ENCODE results near the gene IMMT. TPM values are rescaled to one million over a fixed set of nuclear protein-coding genes. Genes with fewer than 3 reads are reported as not detected.

Gene IMMT
- total and polyA plus RNA-seq, 2 donors (not counting 3 experiments of a cell fraction or from before 2014, with no cell fraction given), result 35.6 to 112 TPM

DNA sequence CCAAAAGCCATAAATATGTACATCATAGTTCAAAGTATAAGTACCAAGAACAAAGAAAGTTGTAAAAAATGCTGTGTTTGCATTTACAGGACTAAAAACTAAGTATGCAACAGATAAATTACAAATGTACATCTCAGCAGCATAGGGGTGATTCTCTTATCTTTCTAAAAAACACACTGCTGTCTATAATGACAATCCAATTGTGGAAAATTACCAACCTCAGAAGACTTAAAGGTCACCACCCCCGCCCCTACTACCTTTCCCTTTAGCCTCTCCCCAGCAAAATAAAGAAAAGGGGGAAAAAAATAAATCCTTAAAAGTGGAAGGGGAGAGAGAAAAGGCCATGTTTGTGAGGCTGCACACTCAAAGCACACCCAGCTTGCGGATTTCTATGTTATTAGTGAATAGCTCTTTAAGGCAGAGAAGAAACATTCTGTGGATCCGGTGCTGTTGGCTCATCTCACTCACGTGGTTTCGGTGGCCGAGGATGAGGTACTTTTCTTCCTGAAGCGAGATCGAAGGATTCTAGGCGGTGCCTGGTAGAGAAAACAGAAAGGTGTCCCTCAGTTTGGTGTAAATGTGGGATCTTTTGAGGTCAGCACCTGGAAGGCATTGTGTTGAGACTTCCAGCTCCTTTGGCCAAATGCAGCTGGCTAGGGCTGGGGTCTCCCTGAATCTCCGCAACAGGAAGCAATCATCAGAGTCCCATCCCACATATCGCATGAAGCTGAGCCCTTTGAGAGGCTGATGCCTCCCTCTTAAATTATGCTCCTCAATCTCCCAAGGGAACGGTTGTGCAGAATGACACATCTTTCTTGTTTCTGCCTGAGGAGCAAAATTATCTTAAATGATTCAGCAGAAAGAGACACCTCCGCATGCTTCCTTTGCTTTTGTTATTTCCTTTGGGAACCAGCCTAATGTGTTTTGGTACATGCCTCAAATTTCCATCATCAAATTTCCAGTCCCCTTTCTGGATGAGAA, 21.6 kb upstream of the IMMT start:
- no peaks in the 10 kb centered on the region for H3K9me3 ChIP-seq (replicated peaks; ENCODE audit: control insufficient read depth, insufficient read depth, low read length)
- peaks cover 14% of the 10 kb centered on the region for H3K4me1 ChIP-seq (ENCODE audit: control insufficient read depth, extremely low read depth, insufficient read depth, low read length)
- no TSS peak for BruUV-seq (replicated peaks)
- H3K9ac ChIP-seq (replicated peaks; ENCODE audit: extremely low read depth, insufficient read depth, low read length), result no peak overlapping the region
- H3K9me1 ChIP-seq (replicated peaks; ENCODE audit: control insufficient read depth, extremely low read depth, insufficient read depth, low read length), result no peaks in the 10 kb centered on the region
- FAIRE-seq (no peak), DNase-seq (ENCODE audit: low read depth, low spot score) (no peak)
- H3K27ac ChIP-seq (ENCODE audit: insufficient read depth, low read depth, low read length), result no peak overlapping the region
- H4K20me1 ChIP-seq (replicated peaks; ENCODE audit: control insufficient read depth, extremely low read depth, insufficient read depth, low read length), result no peaks in the 10 kb centered on the region
- intact Hi-C loops (cut with micrococcal nuclease), result no loop called here
- H3K79me2 ChIP-seq (ENCODE audit: control insufficient read depth, insufficient read depth, low read length), result no peaks in the 10 kb centered on the region
- peaks cover 0 to 4% of the 10 kb centered on the region in 2 experiments for H3K36me3 ChIP-seq (ENCODE audit: control insufficient read depth in 2 of 2, extremely low read depth in 1 of 2, insufficient read depth in 2 of 2, low read length in 2 of 2)
- H2AFZ ChIP-seq (ENCODE audit: low read depth, low read length), result no peak overlapping the region
- ChIA-PET POLR2A (no interaction called here), CTCF (interaction anchor here (1.7 kb wide), 1 partner anchor 156 kb away, joined by 6 read pairs; no protein-coding TSS in a partner anchor)
- dilution Hi-C loops (cut with MboI; ENCODE audit: extremely low pct_ligation_motif_present, low sequenced_read_pairs), result no loop called here
- no peak overlapping the region for H3K4me2 ChIP-seq (ENCODE audit: insufficient read depth, low read length)
- H3K27me3 ChIP-seq (ENCODE audit: control insufficient read depth in 2 of 2, insufficient read depth in 2 of 2, low read length in 2 of 2), result no peaks in the 10 kb centered on the region
- no peak overlapping the region for H3K4me3 ChIP-seq (replicated peaks in 1 of 3; ENCODE audit: insufficient read depth in 1 of 3, low read depth in 1 of 3, low read length in 3 of 3)
- TF ChIP-seq POLR2A (IDR thresholded peaks at IDR 0.05; ENCODE audit: low read depth, low read length) (no peak), POLR2AphosphoS5 (IDR thresholded peaks at IDR 0.05; ENCODE audit: insufficient read depth, low read depth, low read length) (no peak), EZH2 (IDR thresholded peaks at IDR 0.05; ENCODE audit: borderline replicate concordance, low read depth, low read length, severe bottlenecking) (no peak), MYC (IDR thresholded peaks at IDR 0.05; ENCODE audit: low read depth, low read length) (no peak), GATA2 (IDR thresholded peaks at IDR 0.05; ENCODE audit: insufficient read depth, insufficient read length, low read depth, low read length) (no peak), JUN (IDR thresholded peaks at IDR 0.05; ENCODE audit: borderline replicate concordance, insufficient read depth, insufficient read length, low read depth) (no peak), FOS (IDR thresholded peaks at IDR 0.05; ENCODE audit: borderline replicate concordance, insufficient read depth, low read length) (no peak)
- TF ChIP-seq, protein P1, sequence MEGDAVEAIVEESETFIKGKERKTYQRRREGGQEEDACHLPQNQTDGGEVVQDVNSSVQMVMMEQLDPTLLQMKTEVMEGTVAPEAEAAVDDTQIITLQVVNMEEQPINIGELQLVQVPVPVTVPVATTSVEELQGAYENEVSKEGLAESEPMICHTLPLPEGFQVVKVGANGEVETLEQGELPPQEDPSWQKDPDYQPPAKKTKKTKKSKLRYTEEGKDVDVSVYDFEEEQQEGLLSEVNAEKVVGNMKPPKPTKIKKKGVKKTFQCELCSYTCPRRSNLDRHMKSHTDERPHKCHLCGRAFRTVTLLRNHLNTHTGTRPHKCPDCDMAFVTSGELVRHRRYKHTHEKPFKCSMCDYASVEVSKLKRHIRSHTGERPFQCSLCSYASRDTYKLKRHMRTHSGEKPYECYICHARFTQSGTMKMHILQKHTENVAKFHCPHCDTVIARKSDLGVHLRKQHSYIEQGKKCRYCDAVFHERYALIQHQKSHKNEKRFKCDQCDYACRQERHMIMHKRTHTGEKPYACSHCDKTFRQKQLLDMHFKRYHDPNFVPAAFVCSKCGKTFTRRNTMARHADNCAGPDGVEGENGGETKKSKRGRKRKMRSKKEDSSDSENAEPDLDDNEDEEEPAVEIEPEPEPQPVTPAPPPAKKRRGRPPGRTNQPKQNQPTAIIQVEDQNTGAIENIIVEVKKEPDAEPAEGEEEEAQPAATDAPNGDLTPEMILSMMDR (IDR thresholded peaks at IDR 0.05; ENCODE audit: extremely low read depth in 1 of 2, insufficient read depth in 1 of 2, low read depth in 1 of 2, low read length in 2 of 2), result no peak
- TF ChIP-seq, protein P2, sequence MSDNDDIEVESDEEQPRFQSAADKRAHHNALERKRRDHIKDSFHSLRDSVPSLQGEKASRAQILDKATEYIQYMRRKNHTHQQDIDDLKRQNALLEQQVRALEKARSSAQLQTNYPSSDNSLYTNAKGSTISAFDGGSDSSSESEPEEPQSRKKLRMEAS (IDR thresholded peaks at IDR 0.05; ENCODE audit: insufficient read depth, insufficient read length), result no peak

Data from endothelial cell of umbilical vein (primary cell).